Liver (tissue), 3 donors: Measurements from ENCODE around the gene CLDN24.

Experiments
- EGR1 ChIP-seq, 2 donors: IDR thresholded peaks; 2 replicates each; pipeline ENCODE4 v1.6.1; 2016 to 2018; ENCODE audit warnings: antibody characterized with exemption in 2 of 2, low read depth in 2 of 2
- FOXA1 ChIP-seq: IDR thresholded peaks from 2 replicates; pipeline ENCODE4 v1.6.1; 2016; ENCODE audit warnings: antibody characterized with exemption
- GABPA ChIP-seq, 2 donors: IDR thresholded peaks in 1 of 2; conservative IDR thresholded peaks in 1 of 2; 2 replicates each; pipeline ENCODE4 v1.6.1; 2016; ENCODE audit warnings: antibody characterized with exemption in 2 of 2, mild to moderate bottlenecking in 1 of 2, moderate library complexity in 1 of 2
- JUND ChIP-seq, 2 donors: IDR thresholded peaks; 2 replicates each; pipeline ENCODE4 v1.6.1; 2016; ENCODE audit warnings: antibody characterized with exemption in 2 of 2
- MAX ChIP-seq: IDR thresholded peaks from 2 replicates; pipeline ENCODE4 v1.6.1; 2016; ENCODE audit warnings: antibody characterized with exemption
- TAF1 ChIP-seq: conservative IDR thresholded peaks from 2 replicates; pipeline ENCODE4 v1.6.1; 2016; ENCODE audit warnings: antibody characterized with exemption, mild to moderate bottlenecking
- YY1 ChIP-seq: IDR thresholded peaks from 2 replicates; pipeline ENCODE4 v1.6.1; 2016; ENCODE audit warnings: antibody characterized with exemption, mild to moderate bottlenecking
- TF ChIP-seq, protein P1 (sequence below): IDR thresholded peaks from 2 replicates; pipeline ENCODE4 v1.6.1; 2016; ENCODE audit warnings: antibody characterized with exemption
- TF ChIP-seq, protein P2 (sequence below): fragments of 150-350 bp; IDR thresholded peaks from 2 replicates; pipeline ENCODE4 v1.5.1; 2017; ENCODE audit warnings: improper control_type of control experiment, low read depth, low read length; ENCODE audit not compliant: missing input control
- donor health status: healthy.
- donor health status: healthy.

DNA sequence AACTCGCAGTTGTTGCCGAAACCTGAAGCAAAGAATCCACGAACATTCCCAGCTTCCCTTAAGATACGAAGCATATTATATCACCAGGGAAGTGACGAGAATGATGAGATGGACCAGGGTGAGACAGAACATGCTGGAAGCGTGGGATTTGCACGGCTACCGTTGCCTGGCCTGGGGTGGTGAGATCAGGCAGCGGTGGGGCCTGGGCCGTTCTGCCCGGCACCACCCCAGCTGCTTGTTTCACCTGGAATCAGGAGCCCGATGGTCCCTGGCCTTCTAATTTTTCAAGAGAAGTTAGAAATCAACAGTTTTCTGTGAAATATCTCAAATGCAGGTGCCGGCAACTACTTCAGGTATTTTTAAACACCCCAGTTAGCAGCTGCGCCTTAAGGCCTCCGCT, 7.9 kb downstream of the CLDN24 start:
- TF ChIP-seq TAF1: no peak
- TF ChIP-seq, protein P1, sequence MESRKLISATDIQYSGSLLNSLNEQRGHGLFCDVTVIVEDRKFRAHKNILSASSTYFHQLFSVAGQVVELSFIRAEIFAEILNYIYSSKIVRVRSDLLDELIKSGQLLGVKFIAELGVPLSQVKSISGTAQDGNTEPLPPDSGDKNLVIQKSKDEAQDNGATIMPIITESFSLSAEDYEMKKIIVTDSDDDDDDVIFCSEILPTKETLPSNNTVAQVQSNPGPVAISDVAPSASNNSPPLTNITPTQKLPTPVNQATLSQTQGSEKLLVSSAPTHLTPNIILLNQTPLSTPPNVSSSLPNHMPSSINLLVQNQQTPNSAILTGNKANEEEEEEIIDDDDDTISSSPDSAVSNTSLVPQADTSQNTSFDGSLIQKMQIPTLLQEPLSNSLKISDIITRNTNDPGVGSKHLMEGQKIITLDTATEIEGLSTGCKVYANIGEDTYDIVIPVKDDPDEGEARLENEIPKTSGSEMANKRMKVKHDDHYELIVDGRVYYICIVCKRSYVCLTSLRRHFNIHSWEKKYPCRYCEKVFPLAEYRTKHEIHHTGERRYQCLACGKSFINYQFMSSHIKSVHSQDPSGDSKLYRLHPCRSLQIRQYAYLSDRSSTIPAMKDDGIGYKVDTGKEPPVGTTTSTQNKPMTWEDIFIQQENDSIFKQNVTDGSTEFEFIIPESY: no peak
- no peak for TF ChIP-seq YY1
- TF ChIP-seq, protein P2, sequence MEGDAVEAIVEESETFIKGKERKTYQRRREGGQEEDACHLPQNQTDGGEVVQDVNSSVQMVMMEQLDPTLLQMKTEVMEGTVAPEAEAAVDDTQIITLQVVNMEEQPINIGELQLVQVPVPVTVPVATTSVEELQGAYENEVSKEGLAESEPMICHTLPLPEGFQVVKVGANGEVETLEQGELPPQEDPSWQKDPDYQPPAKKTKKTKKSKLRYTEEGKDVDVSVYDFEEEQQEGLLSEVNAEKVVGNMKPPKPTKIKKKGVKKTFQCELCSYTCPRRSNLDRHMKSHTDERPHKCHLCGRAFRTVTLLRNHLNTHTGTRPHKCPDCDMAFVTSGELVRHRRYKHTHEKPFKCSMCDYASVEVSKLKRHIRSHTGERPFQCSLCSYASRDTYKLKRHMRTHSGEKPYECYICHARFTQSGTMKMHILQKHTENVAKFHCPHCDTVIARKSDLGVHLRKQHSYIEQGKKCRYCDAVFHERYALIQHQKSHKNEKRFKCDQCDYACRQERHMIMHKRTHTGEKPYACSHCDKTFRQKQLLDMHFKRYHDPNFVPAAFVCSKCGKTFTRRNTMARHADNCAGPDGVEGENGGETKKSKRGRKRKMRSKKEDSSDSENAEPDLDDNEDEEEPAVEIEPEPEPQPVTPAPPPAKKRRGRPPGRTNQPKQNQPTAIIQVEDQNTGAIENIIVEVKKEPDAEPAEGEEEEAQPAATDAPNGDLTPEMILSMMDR: no peak
- TF ChIP-seq EGR1 (IDR thresholded peaks at IDR 0.05; ENCODE audit: low read depth in 2 of 2): no peak
- TF ChIP-seq FOXA1: no peak
- no peak for TF ChIP-seq MAX
- TF ChIP-seq GABPA (IDR thresholded peaks at IDR 0.05 in 1 of 2, conservative IDR thresholded peaks at IDR 0.05 in 1 of 2): no peak
- no peak for TF ChIP-seq JUND (IDR thresholded peaks at IDR 0.05)
